Measurements from ENCODE around the gene ERCC5. TPM values are rescaled to one million over a fixed set of nuclear protein-coding genes. Genes with fewer than 3 reads are reported as not detected.

ERCC5 gene
- total RNA-seq, 1 experiment from 2014 or later: 37.6 TPM

- DNase-seq (ENCODE audit: low read depth): no peak
Observed at GRCh38 chr13:102881819-102882686, 36.2 kb downstream of the ERCC5 start.

- DNase-seq (ENCODE audit: low read depth): no peak
Observed at GRCh38 chr13:102892503-102892902, 46.7 kb downstream of the ERCC5 start.

- DNase-seq (ENCODE audit: low read depth): no peak
Observed at GRCh38 chr13:102897371-102898138, 51.7 kb downstream of the ERCC5 start.

- no peak for DNase-seq (ENCODE audit: low read depth)
Observed at GRCh38 chr13:102900193-102900608, 54.4 kb downstream of the ERCC5 start.

DNA sequence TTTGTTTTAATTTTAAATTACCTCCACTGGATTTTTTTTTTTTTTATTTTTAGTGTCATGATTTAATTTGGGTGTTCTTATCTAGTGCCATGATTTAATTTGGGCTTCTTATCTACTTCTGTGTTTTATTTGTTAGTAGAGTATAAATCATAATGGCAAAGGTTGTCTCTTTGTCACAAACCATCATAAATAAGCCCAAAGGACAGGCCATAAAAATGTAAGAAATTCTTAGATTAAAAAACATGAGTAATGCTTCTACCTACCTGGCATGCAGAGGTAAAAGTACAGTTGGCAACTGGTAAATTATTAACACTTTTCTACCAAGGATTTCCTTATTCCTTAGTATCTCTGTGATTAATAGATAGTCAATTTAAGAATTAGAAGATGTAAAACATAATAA, 55.2 kb downstream of the ERCC5 start:
- no peak for DNase-seq (ENCODE audit: low read depth)

- DNase-seq (ENCODE audit: low read depth): no peak
Observed at GRCh38 chr13:102901615-102902305, 55.9 kb downstream of the ERCC5 start.

- DNase-seq (ENCODE audit: low read depth): no peak
Observed at GRCh38 chr13:102902789-102903347, 57.0 kb downstream of the ERCC5 start.

- DNase-seq (ENCODE audit: low read depth): peak; percentile 10
Observed at GRCh38 chr13:102903659-102904407, 58.0 kb downstream of the ERCC5 start.

DNA sequence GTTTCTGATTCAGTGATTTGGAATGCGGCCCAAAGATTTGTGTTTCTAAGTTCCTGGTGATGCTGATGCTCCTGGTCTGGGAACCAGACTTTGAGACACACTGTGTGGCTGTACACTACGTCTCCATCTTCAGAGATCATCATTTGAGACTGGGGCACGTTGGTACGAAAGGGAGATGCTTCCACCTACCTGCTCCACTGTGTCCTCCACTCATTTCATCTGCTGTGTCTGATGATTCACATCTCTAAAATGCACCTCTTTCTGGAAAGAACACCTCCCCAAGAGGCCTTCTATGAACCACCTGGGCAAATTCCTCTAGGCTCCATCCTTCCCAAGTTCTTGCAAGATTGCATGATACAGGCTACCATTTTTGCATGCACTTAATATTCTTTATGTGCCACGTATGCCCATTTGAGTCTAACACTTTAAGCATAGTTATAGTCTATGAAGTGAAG, 58.6 kb downstream of the ERCC5 start:
- DNase-seq (ENCODE audit: low read depth): no peak

DNA sequence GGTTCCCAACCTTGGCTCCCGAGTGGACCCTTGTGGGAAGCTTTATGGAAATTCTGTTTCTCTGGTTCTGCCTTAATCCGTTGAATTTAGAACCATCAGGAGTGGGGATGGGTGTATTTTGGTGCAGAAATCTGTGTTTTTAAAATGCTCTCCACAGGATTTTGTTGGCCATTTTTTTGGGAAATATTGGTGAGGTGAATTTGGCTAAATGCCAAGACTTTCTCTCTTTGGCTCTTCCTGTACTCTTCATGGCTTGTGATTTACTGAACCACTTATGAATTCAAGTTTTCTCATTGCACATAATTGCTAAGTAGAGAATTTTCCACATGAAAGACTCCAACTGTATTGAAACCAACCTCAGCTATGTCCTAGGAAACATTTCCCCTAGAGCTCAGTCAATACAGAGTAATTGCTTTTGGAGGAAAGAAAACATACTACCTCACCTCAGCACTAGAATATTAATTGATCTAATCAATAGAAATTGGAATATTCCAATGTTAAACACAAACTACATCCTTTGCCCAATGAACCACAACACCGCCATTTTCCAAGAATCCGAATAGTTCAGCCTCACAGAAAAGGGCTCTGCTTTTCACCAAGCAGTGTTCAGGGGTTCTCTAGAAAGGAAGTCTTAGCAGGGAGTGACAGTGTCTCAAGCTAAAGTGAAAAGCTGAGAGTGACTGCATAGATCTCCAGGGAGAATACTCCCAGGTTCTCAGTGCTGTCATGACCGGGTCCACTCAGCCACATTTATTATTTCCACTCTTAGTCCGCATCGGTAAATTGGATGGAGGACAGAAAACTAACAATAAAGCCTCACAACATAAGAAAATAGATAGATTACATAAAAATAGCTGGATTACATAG, 60.3 kb downstream of the ERCC5 start:
- DNase-seq (ENCODE audit: low read depth): no peak

GRCh38 chr13:102907016-102907756, 61.4 kb downstream of the ERCC5 start:
- no peak for DNase-seq (ENCODE audit: low read depth)

DNA sequence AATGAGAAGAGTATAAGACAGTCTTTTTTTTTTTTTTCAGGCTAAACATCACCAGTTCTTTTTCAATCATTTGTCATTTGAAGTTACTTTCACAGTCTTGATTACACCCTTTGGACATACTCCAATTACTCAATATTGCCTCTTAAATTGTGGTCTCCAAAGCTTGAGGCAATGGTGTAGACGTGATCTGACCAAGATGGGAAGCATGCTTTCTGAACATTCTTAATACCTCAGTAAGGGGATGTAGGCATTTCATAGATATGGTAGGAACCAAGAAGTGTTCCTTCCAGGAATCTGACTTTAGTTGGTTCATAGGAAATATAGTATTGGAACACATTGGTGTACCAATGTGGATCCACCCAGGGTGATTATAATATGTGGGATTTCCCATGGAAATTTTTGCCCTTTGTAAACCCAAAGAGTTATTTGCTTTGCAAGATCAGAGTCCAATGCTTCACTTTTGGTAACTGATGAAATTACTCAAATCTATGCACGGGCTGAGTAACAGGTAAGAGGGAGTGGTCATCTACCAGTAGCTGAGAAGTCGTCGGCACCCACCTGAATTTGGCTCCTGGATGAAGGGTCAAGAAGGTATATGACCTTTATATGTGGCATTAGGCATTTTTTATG, 62.2 kb downstream of the ERCC5 start:
- DNase-seq (ENCODE audit: low read depth): no peak

DNA sequence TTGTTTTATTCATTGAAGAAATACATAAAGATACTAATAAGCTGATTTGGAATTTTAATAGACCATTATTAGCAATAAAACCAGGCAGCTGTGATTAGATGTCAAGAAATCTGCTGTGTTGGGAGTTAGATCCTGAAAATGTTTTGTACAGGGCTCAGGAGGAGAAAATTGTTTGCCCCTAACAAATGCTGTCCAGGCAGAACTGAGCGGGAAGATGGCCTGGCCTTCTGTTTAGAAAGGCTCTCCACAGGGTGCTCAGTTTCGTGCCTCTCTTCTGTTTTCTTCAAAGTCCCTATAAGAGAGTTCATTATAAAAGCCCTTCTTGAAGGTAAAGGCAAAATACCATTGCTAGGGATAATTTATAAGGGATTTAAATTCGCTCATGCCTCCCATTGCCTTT, 64.1 kb downstream of the ERCC5 start:
- no peak for DNase-seq (ENCODE audit: low read depth)

DNA sequence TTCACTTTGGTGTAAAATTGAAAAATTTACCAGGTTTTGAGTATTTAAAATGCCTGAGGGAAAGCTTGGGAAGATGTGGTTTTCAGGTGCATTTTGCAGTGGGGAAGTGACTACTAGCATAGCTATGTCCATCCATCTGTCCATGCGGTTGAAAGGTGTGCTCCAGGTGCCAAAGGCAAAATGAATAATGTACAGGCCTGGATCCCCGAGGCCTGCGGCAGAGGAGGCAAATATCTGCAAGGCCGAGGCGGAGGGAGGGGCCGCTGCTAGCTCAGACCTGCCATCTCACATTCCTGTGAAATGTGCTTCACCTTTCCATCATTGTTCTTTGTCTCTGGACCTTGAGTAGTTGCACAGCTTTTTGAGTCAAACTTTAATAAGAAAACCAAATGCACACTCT, 65.5 kb downstream of the ERCC5 start:
- no peak for DNase-seq (ENCODE audit: low read depth)

GRCh38 chr13:102912599-102912998, 66.8 kb downstream of the ERCC5 start:
- no peak for DNase-seq (ENCODE audit: low read depth)

- DNase-seq (ENCODE audit: low read depth): peak; percentile 58
Observed at GRCh38 chr13:102913914-102914313, 68.1 kb downstream of the ERCC5 start.

- peak; percentile 9 for DNase-seq (ENCODE audit: low read depth)
Observed at GRCh38 chr13:102914339-102914930, 68.6 kb downstream of the ERCC5 start.

DNA sequence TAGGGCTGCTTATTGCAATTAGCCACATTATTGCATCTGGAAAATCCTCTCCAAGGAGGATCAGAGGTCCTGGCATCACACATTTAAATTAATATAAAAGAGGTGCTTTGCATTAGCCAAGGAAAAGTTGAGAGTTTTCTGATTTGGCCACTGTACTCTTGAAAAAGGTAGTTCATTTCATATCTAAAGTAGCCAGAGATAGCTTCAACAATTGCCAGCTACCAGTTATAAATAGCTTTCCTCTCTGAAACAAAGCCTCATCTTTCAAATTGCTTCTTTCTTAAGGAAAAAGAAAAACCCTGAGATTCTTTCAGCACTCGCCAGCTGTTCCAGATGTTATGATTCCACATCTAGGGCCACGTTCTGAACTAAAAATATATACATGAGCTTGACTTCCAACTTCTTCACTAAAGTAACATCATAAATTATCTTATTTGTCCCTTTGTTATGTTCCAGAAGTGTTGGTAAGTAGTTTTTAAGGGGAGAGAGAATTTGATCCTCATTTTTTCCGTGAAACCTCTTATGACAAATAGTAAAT, 69.6 kb downstream of the ERCC5 start:
- no peak for DNase-seq (ENCODE audit: low read depth)

Measured in RPMI7951 (cell line).